SK-N-SH (cell line): ENCODE measurements around the gene ZDHHC18. TPM values are rescaled to one million over a fixed set of nuclear protein-coding genes. Genes with fewer than 3 reads are reported as not detected.

ENCODE experiments used
- CTCF ChIA-PET: fragments of 300-600, 350-600 bp; formaldehyde crosslinking; extraction: SDS; loops from one replicate; lab custom pipeline; 2021; lab: Yijun Ruan, JAX
- POLR2A ChIA-PET: fragments of 350-600 bp; sonication (Branson Sonifier 250); formaldehyde crosslinking; extraction: SDS; loops from one replicate; lab custom pipeline; 2020; ENCODE audit warnings: antibody characterized with exemption, inconsistent platforms; lab: Yijun Ruan, JAX
- DNase-seq: peaks from one replicate; pipeline ENCODE4 v3.0.0; 2012
- H2AFZ ChIP-seq: fragments of 200-600 bp; sonication (generic); 2 replicates; pipeline ENCODE4 v1.8.1; 2016; ENCODE audit warnings: antibody characterized with exemption, mild to moderate bottlenecking, low read depth
- H3F3A ChIP-seq: fragments of 200-600 bp; sonication (generic); replicated peaks from 2 replicates; pipeline ENCODE3; 2016; ENCODE audit warnings: antibody characterized with exemption, mild to moderate bottlenecking; ENCODE audit not compliant: insufficient read depth
- H3K27ac ChIP-seq, 2 experiments: fragments of 200-500 bp in 1 of 2; fragments of 200-600 bp in 1 of 2; sonication (Bioruptor generic) in 1 of 2; sonication (generic), shearing (Covaris generic) in 1 of 2; 2 replicates each; pipeline versions ENCODE4 v1.5.1 to v1.6.1; 2014 to 2016; ENCODE audit warnings: low read depth in 2 of 2, inconsistent platforms in 1 of 2, low read length in 1 of 2, mild to moderate bottlenecking in 1 of 2, mixed read lengths in 1 of 2
- H3K27me3 ChIP-seq: fragments of 200-600 bp; sonication (generic), shearing (Covaris generic); 2 replicates; pipeline ENCODE4 v1.6.1; 2016; ENCODE audit warnings: mixed run types; ENCODE audit not compliant: insufficient read depth
- H3K36me3 ChIP-seq, 2 experiments: fragments of 200-500 bp in 1 of 2; fragments of 200-600 bp in 1 of 2; sonication (Bioruptor generic) in 1 of 2; sonication (generic) in 1 of 2; replicated peaks in 1 of 2; 2 replicates each; pipeline versions ENCODE3 to v1.5.1; 2014 to 2016; ENCODE audit warnings: low read length in 1 of 2, mild to moderate bottlenecking in 1 of 2; ENCODE audit not compliant: insufficient read depth in 2 of 2, control insufficient read depth in 1 of 2
- H3K4me1 ChIP-seq, 2 experiments: fragments of 200-500 bp in 1 of 2; fragments of 200-600 bp in 1 of 2; sonication (Bioruptor generic) in 1 of 2; sonication (generic), shearing (Covaris generic) in 1 of 2; 2 replicates each; pipeline versions ENCODE4 v1.5.1 to v1.6.1; 2014 to 2016; ENCODE audit warnings: low read depth in 1 of 2, low read length in 1 of 2, mixed run types in 1 of 2; ENCODE audit not compliant: insufficient read depth in 2 of 2, control insufficient read depth in 1 of 2
- H3K4me2 ChIP-seq: fragments of 200-600 bp; sonication (generic), shearing (Covaris generic); 2 replicates; pipeline ENCODE4 v1.6.1; 2017; ENCODE audit warnings: mixed run types
- H3K4me3 ChIP-seq, 2 experiments: fragments of 200-500 bp in 1 of 2; fragments of 200-600 bp in 1 of 2; sonication (Bioruptor generic) in 1 of 2; sonication (generic), shearing (Covaris generic) in 1 of 2; 2 replicates each; pipeline versions ENCODE4 v1.5.1 to v1.8.1; 2014 to 2016; ENCODE audit warnings: low read depth in 2 of 2, inconsistent platforms in 1 of 2, low read length in 1 of 2, mild to moderate bottlenecking in 1 of 2, mixed read lengths in 1 of 2, moderate library complexity in 1 of 2
- H3K79me2 ChIP-seq: fragments of 200-600 bp; sonication (generic); 2 replicates; pipeline ENCODE4 v1.8.1; 2017; ENCODE audit warnings: mild to moderate bottlenecking; ENCODE audit not compliant: insufficient read depth
- H3K9ac ChIP-seq: fragments of 200-600 bp; sonication (generic); 2 replicates; pipeline ENCODE4 v1.6.1; 2017; ENCODE audit warnings: mixed run types
- H3K9me2 ChIP-seq: fragments of 200-600 bp; sonication (generic); 2 replicates; pipeline ENCODE4 v1.6.1; 2017; ENCODE audit warnings: mixed run types
- H3K9me3 ChIP-seq: fragments of 200-600 bp; sonication (generic); 2 replicates; pipeline ENCODE4 v1.6.1; 2017; ENCODE audit warnings: mixed run types, mild to moderate bottlenecking, moderate library complexity
- H4K20me1 ChIP-seq: fragments of 200-600 bp; sonication (generic); 2 replicates; pipeline ENCODE4 v1.6.1; 2017; ENCODE audit warnings: mild to moderate bottlenecking, mixed run types; ENCODE audit not compliant: insufficient read depth
- CTCF ChIP-seq: fragments of 200-600 bp; sonication (generic); IDR thresholded peaks from 2 replicates; pipeline ENCODE4 v1.6.1; 2017; ENCODE audit warnings: antibody characterized with exemption, mild to moderate bottlenecking, moderate library complexity
- EP300 ChIP-seq, 2 experiments: IDR thresholded peaks; 2 replicates each; pipeline versions ENCODE4 v1.4.0 to v1.6.1; 2012; ENCODE audit warnings: borderline replicate concordance in 1 of 2, low read depth in 1 of 2, low read length in 1 of 2
- FOXJ3 ChIP-seq: sonication (generic); formaldehyde crosslinking; IDR thresholded peaks from 2 replicates; pipeline ENCODE4 v1.5.1; 2020; ENCODE audit warnings: mild to moderate bottlenecking, missing genetic modification reagents
- GABPA ChIP-seq: IDR thresholded peaks from 2 replicates; pipeline ENCODE4 v1.4.0; 2012; ENCODE audit warnings: low read depth, mild to moderate bottlenecking
- IRF3 ChIP-seq: fragments of 150-350 bp; IDR thresholded peaks from 2 replicates; pipeline ENCODE4 v1.6.1; 2016; ENCODE audit warnings: mild to moderate bottlenecking, low read depth, low read length
- NFIC ChIP-seq: IDR thresholded peaks from 2 replicates; pipeline ENCODE4 v1.4.0; 2012; ENCODE audit warnings: borderline replicate concordance
- PBX3 ChIP-seq: IDR thresholded peaks from 2 replicates; pipeline ENCODE4; 2012
- SIN3A ChIP-seq: IDR thresholded peaks from 2 replicates; pipeline ENCODE4 v1.6.1; 2012; ENCODE audit warnings: low read depth, mild to moderate bottlenecking, low read length, moderate library complexity, borderline replicate concordance
- WGBS: methylation state at CpG from one replicate; pipeline ENCODE4 v1.1.6; 2017; ENCODE audit warnings: low lambda C conversion rate; 5-methylcytosine and 5-hydroxymethylcytosine counted together
- polyA plus RNA-seq, 3 experiments: library from polyadenylated mRNA; depleted of rRNA; stranded (reverse); fragments of >200 nt; gene quantifications; 2 replicates each; pipeline ENCODE4 v1.2.3, GENCODE V29; 2012
- TF ChIP-seq, protein P1 (sequence below): IDR thresholded peaks from 2 replicates; pipeline ENCODE4 v1.4.0; 2012; ENCODE audit warnings: low read depth
- TF ChIP-seq, protein P2 (sequence below): IDR thresholded peaks from 2 replicates; pipeline ENCODE4 v1.4.0; 2012; ENCODE audit warnings: low read depth, borderline replicate concordance
- TF ChIP-seq, protein P3 (sequence below): fragments of 150-350 bp; IDR thresholded peaks from 2 replicates; pipeline ENCODE4 v1.6.1; 2017; ENCODE audit warnings: antibody characterized with exemption, low read length, low read depth, borderline replicate concordance

ZDHHC18 gene
- polyA plus RNA-seq, 1 of the 3 experiments (the other 2 are of a cell fraction) = 33.0 TPM

DNA sequence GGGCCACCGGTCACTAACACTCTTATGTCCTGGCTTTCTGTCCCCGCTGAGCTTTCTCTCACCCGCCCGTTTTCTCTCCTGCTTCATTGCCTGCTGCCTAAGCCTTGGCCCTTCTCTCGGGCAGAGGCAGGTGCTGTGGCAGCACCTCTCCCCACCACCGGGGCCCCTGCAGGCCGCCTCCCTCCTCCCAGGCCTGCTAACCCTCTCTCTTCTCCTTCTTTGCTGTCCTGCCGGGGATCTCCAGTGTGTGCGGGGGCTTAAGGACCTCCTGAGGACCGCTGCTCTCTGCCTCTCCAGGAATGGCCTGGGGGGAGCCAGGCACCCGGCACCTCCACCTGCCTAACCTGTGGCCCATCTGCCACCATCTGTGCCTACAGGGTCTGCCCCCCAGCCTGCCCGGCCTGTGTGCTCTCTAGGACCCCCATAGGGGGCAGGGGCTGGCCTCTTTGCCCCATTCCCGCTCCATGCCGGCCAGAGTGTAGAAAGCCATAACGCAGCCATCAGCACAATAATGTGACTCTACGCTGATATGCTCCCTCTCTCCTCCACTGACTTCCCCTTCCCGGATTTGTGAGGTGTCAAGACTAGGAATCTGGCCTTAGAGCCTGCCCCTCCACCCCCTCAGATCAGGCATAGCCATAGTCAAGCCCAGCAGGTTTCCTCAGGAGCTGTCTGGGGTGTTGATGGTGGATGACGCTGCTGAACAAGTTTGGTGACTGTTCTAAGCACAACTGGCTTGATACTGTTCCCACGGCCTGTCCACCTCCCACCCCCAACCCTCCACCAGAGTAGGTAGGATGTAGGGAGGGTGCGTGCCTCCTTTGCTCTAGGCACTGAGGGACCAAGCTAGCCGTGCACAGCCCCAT, 30.3 kb downstream of the ZDHHC18 start:
- H3F3A ChIP-seq = peaks cover 3% of the 10 kb centered on the region
- 91% methylated on average over 19 of the region's 21 CpGs for WGBS
- H2AFZ ChIP-seq = no peak overlapping the region
- H3K9ac ChIP-seq = no peak overlapping the region
- TF ChIP-seq, protein P1, sequence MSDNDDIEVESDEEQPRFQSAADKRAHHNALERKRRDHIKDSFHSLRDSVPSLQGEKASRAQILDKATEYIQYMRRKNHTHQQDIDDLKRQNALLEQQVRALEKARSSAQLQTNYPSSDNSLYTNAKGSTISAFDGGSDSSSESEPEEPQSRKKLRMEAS = no peak
- no peak for TF ChIP-seq EP300 (IDR thresholded peaks at IDR 0.05; ENCODE audit: borderline replicate concordance in 1 of 2, low read depth in 1 of 2, low read length in 1 of 2)
- no peak for TF ChIP-seq GABPA
- no peak for TF ChIP-seq FOXJ3 (CRISPR knock-in tag)
- no peak for TF ChIP-seq CTCF
- no peak for TF ChIP-seq PBX3
- TF ChIP-seq IRF3 = no peak
- TF ChIP-seq SIN3A = no peak
- TF ChIP-seq, protein P2, sequence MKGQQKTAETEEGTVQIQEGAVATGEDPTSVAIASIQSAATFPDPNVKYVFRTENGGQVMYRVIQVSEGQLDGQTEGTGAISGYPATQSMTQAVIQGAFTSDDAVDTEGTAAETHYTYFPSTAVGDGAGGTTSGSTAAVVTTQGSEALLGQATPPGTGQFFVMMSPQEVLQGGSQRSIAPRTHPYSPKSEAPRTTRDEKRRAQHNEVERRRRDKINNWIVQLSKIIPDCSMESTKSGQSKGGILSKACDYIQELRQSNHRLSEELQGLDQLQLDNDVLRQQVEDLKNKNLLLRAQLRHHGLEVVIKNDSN = no peak
- TF ChIP-seq, protein P3, sequence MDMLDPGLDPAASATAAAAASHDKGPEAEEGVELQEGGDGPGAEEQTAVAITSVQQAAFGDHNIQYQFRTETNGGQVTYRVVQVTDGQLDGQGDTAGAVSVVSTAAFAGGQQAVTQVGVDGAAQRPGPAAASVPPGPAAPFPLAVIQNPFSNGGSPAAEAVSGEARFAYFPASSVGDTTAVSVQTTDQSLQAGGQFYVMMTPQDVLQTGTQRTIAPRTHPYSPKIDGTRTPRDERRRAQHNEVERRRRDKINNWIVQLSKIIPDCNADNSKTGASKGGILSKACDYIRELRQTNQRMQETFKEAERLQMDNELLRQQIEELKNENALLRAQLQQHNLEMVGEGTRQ = no peak
- no peak for TF ChIP-seq NFIC
- CTCF ChIA-PET = interaction anchor here (0.6 to 3.5 kb wide), 5 partner anchors 8 to 428 kb away, joined by 3 to 10 read pairs (median 4); no protein-coding TSS in a partner anchor
- no peaks in the 10 kb centered on the region for H3K9me3 ChIP-seq
- H4K20me1 ChIP-seq = no peaks in the 10 kb centered on the region
- no peaks in the 10 kb centered on the region for H3K27me3 ChIP-seq
- DNase-seq = no peak
- H3K36me3 ChIP-seq = peaks cover 17 to 37% of the 10 kb centered on the region in 2 experiments
- H3K79me2 ChIP-seq = no peaks in the 10 kb centered on the region
- no peak overlapping the region for H3K4me3 ChIP-seq
- H3K4me1 ChIP-seq = no peaks in the 10 kb centered on the region; a peak in 1 of 4 replicates
- H3K27ac ChIP-seq = no peak overlapping the region
- POLR2A ChIA-PET = no interaction called here
- H3K9me2 ChIP-seq = no peaks in the 10 kb centered on the region
- H3K4me2 ChIP-seq = no peak overlapping the region
